GM21528 (cell line): Measurements from ENCODE around the gene NCOA7.

Source experiments
- ATAC-seq: cut with Tn5 transposase; IDR thresholded peaks from one replicate; pipeline ENCODE4 v1.9.1; 2021; ENCODE audit warnings: mild to moderate bottlenecking, moderate library complexity; ENCODE audit not compliant: unreplicated experiment, low FRiP score

Gene NCOA7

GRCh38 chr6:125858427-125859320 lies 67.9 kb downstream of the NCOA7 start:
- no peak for ATAC-seq

- ATAC-seq: no peak
Observed at GRCh38 chr6:125859727-125860126, 69.0 kb downstream of the NCOA7 start.

GRCh38 chr6:125863023-125863422 lies 72.3 kb downstream of the NCOA7 start:
- ATAC-seq: no peak

- no peak for ATAC-seq
Observed at GRCh38 chr6:125865015-125865414, 74.3 kb downstream of the NCOA7 start.

DNA sequence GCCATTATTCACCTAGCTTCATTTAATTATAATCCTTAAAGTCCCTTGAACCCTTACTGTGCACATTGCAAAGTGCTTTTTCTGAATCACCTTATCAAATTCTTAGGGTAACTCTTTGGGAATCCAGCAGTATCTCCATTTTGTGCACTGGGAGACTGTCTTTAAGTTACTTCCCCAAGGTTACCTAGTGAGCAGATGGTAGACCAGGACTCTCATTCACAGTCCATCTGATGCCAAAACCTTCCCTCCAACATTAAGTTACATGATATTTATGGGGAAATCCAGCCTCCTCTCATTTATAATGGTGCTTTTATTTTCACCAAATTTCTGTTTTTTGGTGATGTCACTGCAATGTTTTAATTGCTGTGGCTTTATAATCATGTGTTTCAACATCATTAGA lies 75.7 kb downstream of the NCOA7 start:
- no peak for ATAC-seq

GRCh38 chr6:125867483-125867942 lies 76.8 kb downstream of the NCOA7 start:
- no peak for ATAC-seq

- no peak for ATAC-seq
Observed at GRCh38 chr6:125868252-125868651, 77.5 kb downstream of the NCOA7 start.

GRCh38 chr6:125868678-125869395 lies 78.1 kb downstream of the NCOA7 start:
- ATAC-seq: no peak

DNA sequence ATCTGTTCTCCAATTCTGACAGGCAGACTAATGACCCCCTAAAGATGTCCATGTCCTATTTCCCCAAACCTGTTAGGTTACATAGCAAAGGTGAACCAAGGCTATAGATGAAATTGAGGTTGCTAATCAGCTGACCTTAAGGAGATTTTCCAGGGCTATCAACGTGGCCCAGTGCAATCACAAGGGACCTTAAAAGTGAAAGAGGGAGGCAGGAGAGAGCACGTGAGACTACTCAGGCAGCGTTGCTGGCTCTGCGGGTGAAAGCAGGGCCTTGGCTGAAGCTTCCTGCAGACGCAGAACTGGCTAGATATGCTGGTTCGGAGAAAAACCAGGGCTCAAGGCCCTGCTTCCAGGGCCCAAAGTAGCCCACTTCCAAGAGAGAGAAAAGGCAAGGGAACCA lies 78.7 kb downstream of the NCOA7 start:
- ATAC-seq: no peak

- ATAC-seq: no peak
Observed at GRCh38 chr6:125871365-125871764, 80.6 kb downstream of the NCOA7 start.

GRCh38 chr6:125872259-125872921 lies 81.6 kb downstream of the NCOA7 start:
- ATAC-seq: no peak

GRCh38 chr6:125882243-125882642 lies 91.5 kb downstream of the NCOA7 start:
- ATAC-seq: no peak

- ATAC-seq: no peak
Observed at GRCh38 chr6:125884634-125885371, 94.0 kb downstream of the NCOA7 start.

- ATAC-seq: no peak
Observed at GRCh38 chr6:125886021-125886420, 95.3 kb downstream of the NCOA7 start.

- ATAC-seq: no peak
Observed at GRCh38 chr6:125886914-125887313, 96.2 kb downstream of the NCOA7 start.

DNA sequence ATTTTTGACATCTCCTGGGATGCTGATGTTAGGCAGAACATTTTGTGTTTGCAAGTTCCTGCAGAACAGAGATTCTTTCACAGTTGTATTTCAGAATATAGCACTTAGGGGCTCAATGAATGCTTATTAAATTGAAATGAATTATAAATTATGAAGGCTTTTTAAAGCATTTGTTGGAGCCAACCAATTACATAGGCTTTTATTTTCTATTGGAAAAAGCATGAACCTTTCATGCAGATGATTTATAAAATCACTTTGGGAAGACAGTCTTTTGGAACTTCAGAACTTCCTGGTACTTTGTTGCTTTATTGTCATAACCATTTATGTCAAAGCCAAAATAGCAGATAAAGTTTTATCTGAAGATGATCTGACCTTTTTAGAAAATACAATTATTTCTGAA lies 96.6 kb downstream of the NCOA7 start:
- ATAC-seq: no peak

DNA sequence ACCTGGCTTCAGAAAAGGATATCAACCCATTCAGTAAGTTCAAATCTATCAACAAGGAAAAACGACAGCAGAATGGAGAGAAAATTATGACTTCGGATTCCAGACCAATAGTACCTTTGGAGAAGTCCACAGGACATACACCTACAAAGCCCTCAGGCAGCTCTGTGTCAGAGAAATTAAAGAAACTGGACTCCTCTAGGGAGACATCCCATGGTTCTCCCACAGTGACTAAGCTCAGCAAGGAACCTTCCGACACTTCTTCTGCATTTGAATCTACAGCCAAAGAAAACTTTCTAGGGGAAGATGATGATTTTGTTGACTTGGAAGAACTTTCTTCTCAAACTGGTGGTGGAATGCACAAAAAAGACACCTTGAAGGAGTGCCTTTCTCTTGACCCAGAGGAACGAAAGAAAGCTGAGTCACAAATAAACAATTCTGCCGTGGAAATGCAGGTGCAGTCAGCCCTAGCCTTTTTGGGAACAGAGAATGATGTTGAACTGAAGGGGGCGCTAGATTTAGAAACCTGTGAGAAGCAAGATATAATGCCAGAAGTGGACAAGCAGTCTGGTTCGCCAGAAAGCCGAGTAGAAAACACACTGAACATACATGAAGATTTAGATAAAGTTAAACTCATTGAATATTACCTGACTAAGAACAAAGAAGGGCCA lies 98.4 kb downstream of the NCOA7 start:
- ATAC-seq: no peak

- no peak for ATAC-seq
Observed at GRCh38 chr6:125899726-125900182, 109.0 kb downstream of the NCOA7 start.

- ATAC-seq: no peak
Observed at GRCh38 chr6:125904871-125905270, 114.1 kb downstream of the NCOA7 start.
